RPMI7951 (cell line): ENCODE data around the gene PNPLA1. TPM values are rescaled to one million over a fixed set of nuclear protein-coding genes. Genes with fewer than 3 reads are reported as not detected.

Source experiments
- DNase-seq: peaks from one replicate; pipeline ENCODE4 v3.0.0-alpha.2; 2012; ENCODE audit warnings: low read depth
- total RNA-seq: library from RNA; depleted of rRNA; stranded (reverse); fragments of >200 nt; shearing (Covaris generic); gene quantifications from 2 replicates; pipeline ENCODE4 v1.2.3, GENCODE V29; 2014; rRNA removed

Gene PNPLA1
- total RNA-seq, 1 experiment from 2014 or later: not detected

DNA sequence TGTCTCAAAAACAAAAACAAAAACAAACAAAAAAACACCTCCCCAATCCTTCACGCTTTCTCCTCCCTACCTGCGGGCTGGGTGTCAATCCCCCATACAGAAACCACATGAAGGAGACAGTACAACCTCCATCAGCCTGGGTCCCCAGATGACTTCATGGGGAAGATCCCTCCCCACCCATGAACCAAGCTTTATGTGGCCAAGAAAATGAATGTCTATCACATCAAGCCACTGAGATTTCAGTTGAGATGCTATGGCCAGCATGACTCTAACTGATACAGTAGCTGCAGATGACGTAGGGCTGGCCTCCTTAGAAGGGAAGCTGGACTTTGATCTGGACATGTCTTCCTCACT lies 88.0 kb downstream of the PNPLA1 start:
- no peak for DNase-seq

Other genes with a start within 250 kb of the PNPLA1 start
- gene SLC26A8, start 245.4 kb upstream of the PNPLA1 start, total RNA-seq: not detected in 2 replicates
- 54.5 and 62.5 TPM in 2 replicates for gene MAPK14, start 242.3 kb upstream of the PNPLA1 start, total RNA-seq
- 0.96 and 2.1 TPM in 2 replicates for gene MAPK13, start 139.5 kb upstream of the PNPLA1 start, total RNA-seq
- 7.8 and 8.7 TPM in 2 replicates for gene BRPF3, start 73.3 kb upstream of the PNPLA1 start, total RNA-seq
- gene BNIP5, start 66.8 kb downstream of the PNPLA1 start, total RNA-seq: not detected in 2 replicates
- 0.24 and 0.39 TPM in 2 replicates for gene ETV7, start 117.6 kb downstream of the PNPLA1 start, total RNA-seq
- gene PXT1, start 172.8 kb downstream of the PNPLA1 start, total RNA-seq: 0.12 TPM in 1 of 2 replicates, not detected in the other
- gene KCTD20, start 172.9 kb downstream of the PNPLA1 start, total RNA-seq: 70.4 and 81.7 TPM in 2 replicates